Lung (tissue), 12 donors: Measurements from ENCODE around the gene PKHD1. TPM values are rescaled to one million over a fixed set of nuclear protein-coding genes. Genes with fewer than 3 reads are reported as not detected.

Experiments used
- ATAC-seq: fragments of 200-7000 bp; cut with Tn5 transposase; one replicate; pipeline ENCODE4 v1.9.1; 2020; ENCODE audit warnings: moderate number of reproducible peaks; ENCODE audit not compliant: insufficient read depth, low FRiP score
- DNase-seq, 3 donors: peaks; one replicate each; pipeline ENCODE4 v3.0.0-alpha.2; 2013 to 2017
- H3K27ac ChIP-seq, 2 donors: one replicate each; pipeline ENCODE4 v1.5.1; 2013; ENCODE audit warnings: mild to moderate bottlenecking in 2 of 2, moderate library complexity in 2 of 2, control low read depth in 1 of 2, inconsistent platforms in 1 of 2, low read depth in 1 of 2, low read length in 1 of 2
- H3K27me3 ChIP-seq, 3 donors: one replicate each; pipeline ENCODE4 v1.5.1; 2013; ENCODE audit warnings: low read length in 2 of 3; ENCODE audit not compliant: control insufficient read depth in 3 of 3, insufficient read depth in 3 of 3
- H3K36me3 ChIP-seq, 4 donors: one replicate each; pipeline ENCODE4 v1.5.1; 2013; ENCODE audit warnings: low read length in 4 of 4, mild to moderate bottlenecking in 1 of 4, moderate library complexity in 1 of 4; ENCODE audit not compliant: control insufficient read depth in 4 of 4, insufficient read depth in 4 of 4
- H3K4me1 ChIP-seq, 5 donors: one replicate each; pipeline ENCODE4 v1.5.1; 2013; ENCODE audit warnings: low read length in 5 of 5, mild to moderate bottlenecking in 2 of 5, moderate library complexity in 1 of 5; ENCODE audit not compliant: control insufficient read depth in 5 of 5, insufficient read depth in 5 of 5
- H3K4me3 ChIP-seq: one replicate; pipeline ENCODE4 v1.5.1; 2013; ENCODE audit warnings: mild to moderate bottlenecking, control low read depth, moderate library complexity
- H3K9ac ChIP-seq, 2 donors: one replicate each; pipeline ENCODE4 v1.5.1; 2013; ENCODE audit warnings: low read length in 2 of 2, control low read depth in 1 of 2; ENCODE audit not compliant: insufficient read depth in 1 of 2
- H3K9me3 ChIP-seq, 4 donors: one replicate each; pipeline ENCODE4 v1.5.1; 2013; ENCODE audit warnings: low read length in 3 of 4, mild to moderate bottlenecking in 1 of 4, moderate library complexity in 1 of 4; ENCODE audit not compliant: control insufficient read depth in 4 of 4, insufficient read depth in 3 of 4
- CTCF ChIP-seq: IDR thresholded peaks from 2 replicates; pipeline ENCODE4 v1.5.1; 2012; ENCODE audit warnings: mild to moderate bottlenecking; ENCODE audit errors: control extremely low read depth, extremely low read depth
- WGBS, 2 donors: extraction: QIAGEN DNeasy Blood & Tissue Kit; methylation state at CpG; one replicate each; pipeline ENCODE4 v1.1.7; 2013; 5-methylcytosine and 5-hydroxymethylcytosine counted together
- polyA plus RNA-seq, 2 donors: library from polyadenylated mRNA; stranded (reverse); fragments of 200-250 nt; gene quantifications; one replicate each; pipeline ENCODE4 v1.2.1, GENCODE V29; 2013
- total RNA-seq, 2 donors: library from RNA; depleted of rRNA in 1 of 2; stranded (reverse); fragments of >200 nt in 1 of 2; gene quantifications; one replicate each; pipeline ENCODE4 v1.2.1, GENCODE V29; 2014 to 2021
- donor health status: control.
- donor health status: control.
- donor health status: Bipolar disorder and iron deficiency.
- donor health status: healthy.
- donor health status: DM: yes; HTN: yes; CAD: no.

PKHD1 gene
- total and polyA plus RNA-seq, 4 donors, result 0.01 to 6.1 (median 0.09) TPM

GRCh38 chr6:51839726-51840374 is 247.6 kb downstream of the PKHD1 start:
- H3K4me1 ChIP-seq, result no peaks in the 10 kb centered on the region
- TF ChIP-seq CTCF, result no peak
- no peak for ATAC-seq
- H3K27me3 ChIP-seq, result no peaks in the 10 kb centered on the region
- no peak overlapping the region for H3K4me3 ChIP-seq
- no peaks in the 10 kb centered on the region for H3K36me3 ChIP-seq
- H3K9me3 ChIP-seq, result no peaks in the 10 kb centered on the region
- no peak overlapping the region for H3K9ac ChIP-seq
- WGBS, 2 donors, result 61 to 73% methylated on average over 4 of the region's 4 CpGs
- no peak overlapping the region for H3K27ac ChIP-seq
- no peak for DNase-seq

GRCh38 chr6:51830666-51831065 is 256.7 kb downstream of the PKHD1 start:
- Histone ChIP-seq H3K9me3 (no peaks in the 10 kb centered on the region), H3K36me3 (no peaks in the 10 kb centered on the region), H3K27ac (no peak overlapping the region), H3K27me3 (no peaks in the 10 kb centered on the region), H3K4me3 (no peak overlapping the region), H3K9ac (no peak overlapping the region), H3K4me1 (no peaks in the 10 kb centered on the region)
- DNase-seq (no peak), ATAC-seq (no peak)
- whole genome bisulfite sequencing, 2 donors, result 66 to 68% methylated on average over 1 of the region's 1 CpG
- no peak for TF ChIP-seq CTCF

- Histone ChIP-seq H3K9ac (no peak overlapping the region), H3K4me3 (no peak overlapping the region), H3K4me1 (no peaks in the 10 kb centered on the region), H3K27me3 (no peaks in the 10 kb centered on the region), H3K36me3 (no peaks in the 10 kb centered on the region), H3K27ac (no peak overlapping the region), H3K9me3 (no peaks in the 10 kb centered on the region)
- DNase-seq (no peak), ATAC-seq (no peak)
- WGBS, 2 donors, result 86 to 97% methylated on average over 1 of the region's 1 CpG
- no peak for TF ChIP-seq CTCF
These were observed 259.8 kb downstream of the PKHD1 start for GRCh38 chr6:51827580-51827979.

GRCh38 chr6:51824940-51825339 is 262.5 kb downstream of the PKHD1 start:
- no peaks in the 10 kb centered on the region for H3K36me3 ChIP-seq
- H3K4me1 ChIP-seq, result no peaks in the 10 kb centered on the region
- no peaks in the 10 kb centered on the region for H3K9me3 ChIP-seq
- ATAC-seq (no peak), DNase-seq (no peak)
- TF ChIP-seq CTCF, result no peak
- no peaks in the 10 kb centered on the region for H3K27me3 ChIP-seq
- no peak overlapping the region for H3K4me3 ChIP-seq
- no peak overlapping the region for H3K9ac ChIP-seq
- H3K27ac ChIP-seq, result no peak overlapping the region
